ENCODE data around the gene SPAG17. TPM values are rescaled to one million over a fixed set of nuclear protein-coding genes. Genes with fewer than 3 reads are reported as not detected.

The SPAG17 gene
- total and polyA plus RNA-seq, 4 donors = 11.7 to 35.5 (median 15.0) TPM

- H3K4me3 ChIP-seq (ENCODE audit: low read depth, low read length) = no peak overlapping the region
- H3K36me3 ChIP-seq (ENCODE audit: control insufficient read depth, insufficient read depth, low read length) = peaks cover 4% of the 10 kb centered on the region
- H3K9me3 ChIP-seq (ENCODE audit: control insufficient read depth, insufficient read depth, low read length) = no peaks in the 10 kb centered on the region
- no peaks in the 10 kb centered on the region for H3K27me3 ChIP-seq (ENCODE audit: control insufficient read depth, insufficient read depth, low read length)
- DNase-seq (ENCODE audit: low read depth in 4 of 6, low spot score in 6 of 6) = peak in 1 of 6 donors; percentile 23
- no peaks in the 10 kb centered on the region for H3K4me1 ChIP-seq (ENCODE audit: control insufficient read depth, insufficient read depth, low read length)
- no peak overlapping the region for H3K27ac ChIP-seq (ENCODE audit: low read depth, low read length)
Observed at GRCh38 chr1:117911051-117911450, 274.0 kb downstream of the SPAG17 start.

DNA sequence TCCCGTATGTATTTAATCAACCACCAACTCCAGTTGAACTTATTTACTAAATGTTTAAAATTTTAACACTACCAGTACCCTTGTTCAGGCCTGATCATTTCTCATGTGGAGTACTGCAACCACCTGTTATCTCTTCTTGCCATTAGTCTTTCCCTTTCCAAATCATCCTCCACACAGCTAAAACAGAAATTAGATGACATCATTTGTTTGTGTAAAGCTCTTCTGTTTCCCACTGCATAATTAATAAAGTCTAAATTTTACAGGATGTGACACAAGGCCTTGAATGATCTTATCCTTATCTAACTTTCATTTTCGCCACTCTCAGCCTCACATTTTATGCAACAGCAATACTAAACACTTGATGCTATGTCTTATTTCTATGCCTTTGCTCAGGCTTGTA lies 280.0 kb downstream of the SPAG17 start:
- no peaks in the 10 kb centered on the region for H3K4me1 ChIP-seq (ENCODE audit: control insufficient read depth, insufficient read depth, low read length)
- H3K27ac ChIP-seq (ENCODE audit: low read depth, low read length) = no peak overlapping the region
- WGBS (ENCODE audit: insufficient coverage) = 94% methylated on average over 2 of the region's 2 CpGs
- H3K27me3 ChIP-seq (ENCODE audit: control insufficient read depth, insufficient read depth, low read length) = no peaks in the 10 kb centered on the region
- H3K4me3 ChIP-seq (ENCODE audit: low read depth, low read length) = no peak overlapping the region
- H3K36me3 ChIP-seq (ENCODE audit: control insufficient read depth, insufficient read depth, low read length) = peaks cover 10% of the 10 kb centered on the region
- no peak for DNase-seq (ENCODE audit: low read depth in 4 of 6, low spot score in 6 of 6)
- no peaks in the 10 kb centered on the region for H3K9me3 ChIP-seq (ENCODE audit: control insufficient read depth, insufficient read depth, low read length)

GRCh38 chr1:117904485-117904884 lies 280.5 kb downstream of the SPAG17 start:
- H3K36me3 ChIP-seq (ENCODE audit: control insufficient read depth, insufficient read depth, low read length) = peaks cover 10% of the 10 kb centered on the region
- H3K4me3 ChIP-seq (ENCODE audit: low read depth, low read length) = no peak overlapping the region
- no peaks in the 10 kb centered on the region for H3K4me1 ChIP-seq (ENCODE audit: control insufficient read depth, insufficient read depth, low read length)
- no peak for DNase-seq (ENCODE audit: low read depth in 4 of 6, low spot score in 6 of 6)
- WGBS (ENCODE audit: insufficient coverage) = 100% methylated on average over 3 of the region's 3 CpGs
- no peak overlapping the region for H3K27ac ChIP-seq (ENCODE audit: low read depth, low read length)
- H3K9me3 ChIP-seq (ENCODE audit: control insufficient read depth, insufficient read depth, low read length) = no peaks in the 10 kb centered on the region
- H3K27me3 ChIP-seq (ENCODE audit: control insufficient read depth, insufficient read depth, low read length) = no peaks in the 10 kb centered on the region

Data from spinal cord (tissue), 10 donors.